Stomach (tissue), 9 donors: Measurements from ENCODE around the gene KLK15. TPM values are rescaled to one million over a fixed set of nuclear protein-coding genes. Genes with fewer than 3 reads are reported as not detected.

Experiments
- DNase-seq, 2 donors: peaks; one replicate each; pipeline versions ENCODE4 v3.0.0 to v3.0.0-alpha.2; 2013 to 2019
- H3K27ac ChIP-seq, 5 donors: fragments of 200-600 bp in 4 of 5; sonication (generic) in 4 of 5; one replicate each; pipeline ENCODE4 v1.5.1; 2013 to 2019; ENCODE audit warnings: mild to moderate bottlenecking in 1 of 5, moderate library complexity in 1 of 5
- H3K27me3 ChIP-seq, 3 donors: fragments of 200-600 bp; sonication (generic); one replicate each; pipeline ENCODE4 v1.5.1; 2017 to 2019; ENCODE audit warnings: mixed run types in 1 of 3
- H3K36me3 ChIP-seq, 4 donors: fragments of 200-600 bp; sonication (generic); 1 replicate in 3 of 4; 2 replicates in 1 of 4; pipeline ENCODE4 v1.5.1; 2016 to 2019
- H3K4me1 ChIP-seq, 4 donors: fragments of 200-600 bp; sonication (generic); one replicate each; pipeline ENCODE4 v1.5.1; 2016 to 2019
- H3K4me3 ChIP-seq, 4 donors: fragments of 200-600 bp; sonication (generic) in 3 of 4; one replicate each; pipeline ENCODE4 v1.5.1; 2016 to 2019; ENCODE audit warnings: mild to moderate bottlenecking in 1 of 4
- H3K9me3 ChIP-seq, 4 donors: fragments of 200-600 bp; sonication (generic); one replicate each; pipeline ENCODE4 v1.5.1; 2016 to 2019
- EP300 ChIP-seq: sonication (generic); formaldehyde crosslinking; IDR thresholded peaks from one replicate; pipeline ENCODE4 v1.6.1; 2017; ENCODE audit warnings: antibody characterized with exemption
- POLR2A ChIP-seq, 4 donors: fragments of 450-650 bp; IDR thresholded peaks; one replicate each; pipeline ENCODE4 v1.6.1; 2016; ENCODE audit warnings: antibody characterized with exemption in 4 of 4, control low read depth in 2 of 4, mild to moderate bottlenecking in 1 of 4, moderate library complexity in 1 of 4
- POLR2AphosphoS5 ChIP-seq, 3 donors: sonication (generic); formaldehyde crosslinking; IDR thresholded peaks; one replicate each; pipeline ENCODE4 v1.6.1; 2016; ENCODE audit warnings: antibody characterized with exemption in 3 of 3
- WGBS, 5 donors: extraction: QIAGEN DNeasy Blood & Tissue Kit in 3 of 5; methylation state at CpG; one replicate each; pipeline versions ENCODE4 v1.1.5 to v1.1.7; 2013 to 2018; 5-methylcytosine and 5-hydroxymethylcytosine counted together
- intact Hi-C: fragments of 100-400 bp; cut with DNase I; formaldehyde crosslinking; loops from one replicate; pipeline ENCODE4 v1.15.1; 2023; ENCODE audit warnings: low total_unique reads
- polyA plus RNA-seq, 3 donors: library from polyadenylated mRNA; stranded (reverse); fragments of 200-250 nt; gene quantifications; one replicate each; pipeline ENCODE4 v1.2.3, GENCODE V29; 2013
- total RNA-seq, 5 donors: library from RNA; depleted of rRNA; stranded (reverse); fragments of >200 nt; gene quantifications; one replicate each; pipeline versions ENCODE4 v1.1.0 to v1.2.3, GENCODE V29; 2014 to 2016
- TF ChIP-seq, protein P1 (sequence below), 7 experiments: fragments of 450-650 bp in 4 of 7; fragments of 200-600 bp in 3 of 7; sonication (generic) in 3 of 7; IDR thresholded peaks; one replicate each; pipeline ENCODE4 v1.5.1; 2016 to 2019; ENCODE audit warnings: antibody characterized with exemption in 7 of 7, control low read depth in 2 of 7, mild to moderate bottlenecking in 1 of 7
- donor health status: healthy with polysubstance abuse.
- donor health status: Bipolar disorder and iron deficiency.
- donor health status: healthy.

Gene KLK15
- total and polyA plus RNA-seq, 8 donors: not detected

DNA sequence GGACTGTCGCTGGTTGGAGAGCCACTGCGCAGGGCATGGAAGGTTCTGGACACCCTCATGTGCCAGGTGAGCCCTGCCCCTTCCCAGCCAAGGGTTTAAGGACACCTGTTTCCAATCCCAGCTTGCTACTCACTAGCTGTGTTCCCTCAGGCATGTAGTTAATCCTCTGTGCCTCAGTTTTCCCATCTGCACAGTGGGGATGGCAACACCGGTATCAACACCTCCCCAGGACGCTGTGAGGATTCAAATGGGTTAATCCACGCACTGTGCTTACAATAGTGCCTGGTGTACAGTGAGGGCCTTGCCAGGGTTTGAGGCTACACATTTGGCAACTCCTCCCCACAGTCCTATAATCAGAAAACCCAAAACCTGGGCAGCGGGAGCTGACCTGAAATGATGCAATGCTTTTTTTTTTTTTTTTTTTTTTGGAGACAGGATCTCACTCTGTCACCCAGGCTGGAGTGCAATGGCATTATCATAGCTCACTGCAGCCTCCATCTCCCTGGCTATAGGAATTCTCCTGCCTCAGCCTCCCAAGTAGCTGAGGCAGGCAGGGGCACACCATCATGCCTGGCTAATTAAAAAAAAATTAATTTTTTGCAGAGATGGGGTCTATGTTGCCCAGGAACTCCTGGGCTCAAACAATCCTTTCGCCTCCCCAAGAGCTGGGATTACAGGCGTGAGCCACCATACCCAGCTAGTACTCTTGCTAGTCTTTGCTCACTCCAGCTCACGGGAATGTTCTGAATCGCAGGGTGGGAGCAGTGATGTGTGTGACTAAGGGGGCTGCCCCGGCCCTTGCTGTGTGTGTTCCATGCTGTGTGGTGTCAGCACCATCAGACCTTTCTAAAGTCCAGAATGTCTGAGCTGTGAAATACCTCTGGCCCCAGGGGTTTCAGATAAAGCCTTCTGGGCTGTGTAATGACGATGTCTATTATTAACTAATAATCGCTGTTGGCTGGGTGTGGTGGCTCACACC, 40.8 kb downstream of the KLK15 start:
- TF ChIP-seq, protein P1, sequence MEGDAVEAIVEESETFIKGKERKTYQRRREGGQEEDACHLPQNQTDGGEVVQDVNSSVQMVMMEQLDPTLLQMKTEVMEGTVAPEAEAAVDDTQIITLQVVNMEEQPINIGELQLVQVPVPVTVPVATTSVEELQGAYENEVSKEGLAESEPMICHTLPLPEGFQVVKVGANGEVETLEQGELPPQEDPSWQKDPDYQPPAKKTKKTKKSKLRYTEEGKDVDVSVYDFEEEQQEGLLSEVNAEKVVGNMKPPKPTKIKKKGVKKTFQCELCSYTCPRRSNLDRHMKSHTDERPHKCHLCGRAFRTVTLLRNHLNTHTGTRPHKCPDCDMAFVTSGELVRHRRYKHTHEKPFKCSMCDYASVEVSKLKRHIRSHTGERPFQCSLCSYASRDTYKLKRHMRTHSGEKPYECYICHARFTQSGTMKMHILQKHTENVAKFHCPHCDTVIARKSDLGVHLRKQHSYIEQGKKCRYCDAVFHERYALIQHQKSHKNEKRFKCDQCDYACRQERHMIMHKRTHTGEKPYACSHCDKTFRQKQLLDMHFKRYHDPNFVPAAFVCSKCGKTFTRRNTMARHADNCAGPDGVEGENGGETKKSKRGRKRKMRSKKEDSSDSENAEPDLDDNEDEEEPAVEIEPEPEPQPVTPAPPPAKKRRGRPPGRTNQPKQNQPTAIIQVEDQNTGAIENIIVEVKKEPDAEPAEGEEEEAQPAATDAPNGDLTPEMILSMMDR (IDR thresholded peaks at IDR 0.05): no peak
- TF ChIP-seq POLR2AphosphoS5 (IDR thresholded peaks at IDR 0.05): no peak
- TF ChIP-seq EP300: no peak
- TF ChIP-seq POLR2A (IDR thresholded peaks at IDR 0.05): no peak
- no peak for DNase-seq
- no peak overlapping the region for H3K27ac ChIP-seq
- peaks cover 0 to 8% (median 0%) of the 10 kb centered on the region in 4 donors for H3K4me1 ChIP-seq
- 78 to 86% (median 79%) methylated on average over 12 to 13 of the region's 13 CpGs for WGBS, 5 donors
- peaks cover 0 to 8% (median 0%) of the 10 kb centered on the region in 3 donors for H3K27me3 ChIP-seq
- H3K4me3 ChIP-seq: no peak overlapping the region
- H3K9me3 ChIP-seq: no peaks in the 10 kb centered on the region
- H3K36me3 ChIP-seq: peaks cover 2 to 22% (median 19%) of the 10 kb centered on the region in 4 donors
- intact Hi-C loops: no loop called here

DNA sequence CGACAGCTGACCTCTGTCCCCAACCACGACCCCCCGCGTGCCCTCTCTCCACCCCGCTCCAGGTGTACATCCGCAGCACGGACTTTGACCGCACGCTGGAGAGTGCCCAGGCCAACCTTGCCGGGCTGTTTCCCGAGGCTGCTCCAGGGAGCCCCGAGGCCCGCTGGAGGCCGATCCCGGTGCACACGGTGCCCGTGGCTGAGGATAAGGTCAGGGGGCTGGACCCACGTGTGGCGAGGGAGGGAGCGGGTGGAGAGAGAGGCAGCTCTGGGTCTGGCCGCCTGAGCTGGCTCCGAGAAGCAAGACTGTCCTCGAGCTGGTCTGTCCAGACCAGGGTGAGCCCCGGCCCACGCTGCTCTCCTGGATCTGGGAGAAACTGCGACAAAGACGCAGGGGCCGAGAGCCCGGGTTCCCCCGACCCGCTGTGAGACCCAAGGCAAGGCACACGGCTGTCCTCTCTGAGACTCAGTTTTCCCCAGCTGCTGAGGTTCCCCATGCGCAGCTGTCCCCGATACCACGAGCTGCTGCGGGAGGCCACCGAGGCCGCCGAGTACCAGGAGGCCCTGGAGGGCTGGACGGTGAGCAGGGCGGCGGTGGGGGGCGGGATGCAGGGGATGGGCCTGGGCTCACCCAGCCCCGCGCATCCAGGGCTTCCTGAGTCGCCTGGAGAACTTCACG, 41.6 kb downstream of the KLK15 start:
- peaks cover 0 to 8% (median 0%) of the 10 kb centered on the region in 3 donors for H3K27me3 ChIP-seq
- H3K9me3 ChIP-seq: no peaks in the 10 kb centered on the region
- DNase-seq: no peak
- no peak overlapping the region for H3K27ac ChIP-seq
- TF ChIP-seq, protein P1 (IDR thresholded peaks at IDR 0.05): no peak
- no peak for TF ChIP-seq POLR2AphosphoS5 (IDR thresholded peaks at IDR 0.05)
- no peak for TF ChIP-seq POLR2A (IDR thresholded peaks at IDR 0.05)
- TF ChIP-seq EP300: no peak
- intact Hi-C loops: no loop called here
- 70 to 81% (median 73%) methylated on average over 25 to 47 of the region's 47 CpGs for WGBS, 5 donors
- no peak overlapping the region for H3K4me3 ChIP-seq
- H3K4me1 ChIP-seq: peaks cover 0 to 8% (median 0%) of the 10 kb centered on the region in 4 donors
- H3K36me3 ChIP-seq: peaks cover 0 to 14% (median 11%) of the 10 kb centered on the region in 4 donors

DNA sequence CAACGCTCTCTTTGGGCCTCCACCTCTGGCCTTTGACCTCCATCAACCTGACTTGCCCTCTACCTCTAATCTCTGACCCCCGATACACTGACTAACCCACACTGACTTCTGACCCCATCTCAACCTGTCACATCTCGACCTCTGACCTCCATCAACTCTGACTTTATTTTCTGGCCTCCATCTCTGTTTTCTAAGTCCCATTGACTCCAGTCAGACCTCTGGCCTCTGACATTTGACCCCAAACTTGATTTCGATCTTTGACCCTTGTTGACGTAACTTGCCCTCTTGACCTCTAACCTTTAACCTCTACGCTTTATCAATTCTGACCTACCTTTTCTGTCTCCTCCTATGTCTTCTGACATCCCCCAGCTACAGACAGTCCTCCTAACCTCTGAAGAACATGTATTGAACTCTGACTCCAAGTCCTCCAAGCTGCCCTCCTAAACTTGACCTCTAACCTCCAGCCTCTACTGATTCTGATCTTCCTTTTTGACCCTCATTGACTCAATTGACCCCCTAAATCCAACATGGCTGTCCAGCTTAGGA, 42.4 kb downstream of the KLK15 start:
- H3K27me3 ChIP-seq: peaks cover 0 to 14% (median 0%) of the 10 kb centered on the region in 3 donors
- 74 to 81% (median 79%) methylated on average over 6 of the region's 6 CpGs for WGBS, 5 donors
- H3K4me1 ChIP-seq: peaks cover 0 to 8% (median 0%) of the 10 kb centered on the region in 4 donors
- TF ChIP-seq POLR2AphosphoS5 (IDR thresholded peaks at IDR 0.05) (no peak), EP300 (no peak), POLR2A (IDR thresholded peaks at IDR 0.05) (no peak)
- TF ChIP-seq, protein P1 (IDR thresholded peaks at IDR 0.05): no peak
- intact Hi-C loops: no loop called here
- H3K27ac ChIP-seq: no peak overlapping the region
- no peak overlapping the region for H3K4me3 ChIP-seq
- DNase-seq: no peak
- no peaks in the 10 kb centered on the region for H3K9me3 ChIP-seq
- H3K36me3 ChIP-seq: peaks cover 0 to 7% (median 5%) of the 10 kb centered on the region in 4 donors

DNA sequence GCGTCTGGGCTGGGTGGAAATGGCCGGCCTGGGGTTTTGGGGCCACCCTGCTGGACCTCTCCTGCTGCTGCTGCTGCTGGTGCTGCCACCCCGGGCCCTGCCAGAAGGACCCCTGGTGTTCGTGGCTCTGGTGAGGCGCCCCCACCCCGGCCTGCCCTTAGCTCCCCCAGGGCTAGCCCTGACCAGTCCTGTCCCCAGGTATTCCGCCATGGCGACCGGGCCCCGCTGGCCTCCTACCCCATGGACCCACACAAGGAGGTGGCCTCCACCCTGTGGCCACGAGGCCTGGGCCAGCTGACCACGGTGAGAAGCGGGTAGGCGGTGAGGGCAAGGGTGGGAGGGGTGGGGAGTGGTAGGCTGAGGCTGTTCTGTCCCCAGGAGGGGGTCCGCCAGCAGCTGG, 43.0 kb downstream of the KLK15 start, which contains the start of gene ACP4:
ACP4 (plus strand) TSS at position 20 of the 400 bp plus-strand sequence; CDS start at position 20, 0 bp downstream.
- peaks cover 0 to 8% (median 0%) of the 10 kb centered on the region in 4 donors for H3K4me1 ChIP-seq
- no peak for TF ChIP-seq POLR2AphosphoS5 (IDR thresholded peaks at IDR 0.05)
- TF ChIP-seq POLR2A (IDR thresholded peaks at IDR 0.05): no peak
- TF ChIP-seq, protein P1 (IDR thresholded peaks at IDR 0.05): no peak
- no peak for TF ChIP-seq EP300
- no peaks in the 10 kb centered on the region for H3K9me3 ChIP-seq
- DNase-seq: no peak
- H3K36me3 ChIP-seq: peaks cover 0 to under 1% (median 0%) of the 10 kb centered on the region in 4 donors
- peaks cover 0 to 20% (median 0%) of the 10 kb centered on the region in 3 donors for H3K27me3 ChIP-seq
- intact Hi-C loops: no loop called here
- WGBS, 5 donors: 86 to 95% (median 87%) methylated on average over 10 to 15 of the region's 15 CpGs
- no peak within 1 kb of the TSS for H3K4me3 ChIP-seq
- no peak within 1 kb of the TSS for H3K27ac ChIP-seq
